Endothelial cell (in vitro differentiated cells): ENCODE data around the gene PIGQ. TPM values are rescaled to one million over a fixed set of nuclear protein-coding genes. Genes with fewer than 3 reads are reported as not detected.

Experiments
- DNase-seq: peaks from one replicate; pipeline ENCODE4 v3.0.0; 2021; ENCODE audit warnings: low spot score
- H3K27ac Mint-ChIP-seq: one replicate; pipeline ENCODE4 v1.8.0; 2021; ENCODE audit warnings: mixed read lengths, inconsistent platforms; ENCODE audit not compliant: unreplicated experiment
- H3K27me3 Mint-ChIP-seq: one replicate; pipeline ENCODE4 v1.8.0; 2021; ENCODE audit warnings: mild to moderate bottlenecking, moderate library complexity, mixed read lengths, inconsistent platforms; ENCODE audit not compliant: unreplicated experiment
- H3K36me3 Mint-ChIP-seq: one replicate; pipeline ENCODE4 v1.8.0; 2021; ENCODE audit warnings: mild to moderate bottlenecking, low read depth, mixed read lengths, inconsistent platforms; ENCODE audit not compliant: unreplicated experiment
- H3K4me1 Mint-ChIP-seq: one replicate; pipeline ENCODE4 v1.8.0; 2021; ENCODE audit warnings: mild to moderate bottlenecking, mixed read lengths, inconsistent platforms; ENCODE audit not compliant: unreplicated experiment
- H3K4me3 Mint-ChIP-seq: one replicate; pipeline ENCODE4 v1.8.0; 2021; ENCODE audit warnings: mild to moderate bottlenecking, mixed read lengths, inconsistent platforms; ENCODE audit not compliant: unreplicated experiment
- H3K9me3 Mint-ChIP-seq: one replicate; pipeline ENCODE4 v1.8.0; 2021; ENCODE audit warnings: mixed read lengths, inconsistent platforms; ENCODE audit not compliant: unreplicated experiment
- total RNA-seq: library from RNA; stranded (reverse); fragmentation: NEBNext Ultra II Directional; extraction: Animal tissue kit (Norgen Biotek cat#: 25700); gene quantifications from one replicate; pipeline ENCODE4 v1.2.1, GENCODE V29; 2021; ENCODE audit not compliant: unreplicated experiment
- TF ChIP-seq, protein P1 (sequence below): fragments of 200-600 bp; sonication (generic); IDR thresholded peaks from one replicate; pipeline ENCODE4 v1.5.0; 2021; ENCODE audit warnings: antibody characterized with exemption; ENCODE audit not compliant: unreplicated experiment

Gene PIGQ
- total RNA-seq, 1 donor from 2014 or later = 38.4 TPM

DNA sequence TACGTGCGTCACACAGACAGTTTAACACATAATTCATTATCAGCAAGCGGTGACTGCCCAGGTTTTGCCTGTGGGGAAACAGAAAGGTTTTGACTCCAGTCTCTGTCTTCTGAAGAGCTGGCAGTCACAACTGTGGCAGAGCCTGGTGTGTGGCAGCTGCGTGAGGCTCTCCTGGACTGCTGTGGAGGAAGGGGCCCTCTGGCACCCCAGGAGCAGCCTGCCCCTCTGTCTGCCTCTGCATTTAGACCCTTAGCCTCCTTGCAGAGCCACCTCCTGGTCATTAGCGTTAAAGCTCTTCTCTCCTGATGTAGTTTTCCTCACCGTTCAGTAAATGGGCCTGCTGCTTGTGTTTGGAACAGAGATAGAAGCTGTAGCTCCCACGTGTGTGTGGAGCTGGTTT is 31.0 kb downstream of the PIGQ start:
- TF ChIP-seq, protein P1, sequence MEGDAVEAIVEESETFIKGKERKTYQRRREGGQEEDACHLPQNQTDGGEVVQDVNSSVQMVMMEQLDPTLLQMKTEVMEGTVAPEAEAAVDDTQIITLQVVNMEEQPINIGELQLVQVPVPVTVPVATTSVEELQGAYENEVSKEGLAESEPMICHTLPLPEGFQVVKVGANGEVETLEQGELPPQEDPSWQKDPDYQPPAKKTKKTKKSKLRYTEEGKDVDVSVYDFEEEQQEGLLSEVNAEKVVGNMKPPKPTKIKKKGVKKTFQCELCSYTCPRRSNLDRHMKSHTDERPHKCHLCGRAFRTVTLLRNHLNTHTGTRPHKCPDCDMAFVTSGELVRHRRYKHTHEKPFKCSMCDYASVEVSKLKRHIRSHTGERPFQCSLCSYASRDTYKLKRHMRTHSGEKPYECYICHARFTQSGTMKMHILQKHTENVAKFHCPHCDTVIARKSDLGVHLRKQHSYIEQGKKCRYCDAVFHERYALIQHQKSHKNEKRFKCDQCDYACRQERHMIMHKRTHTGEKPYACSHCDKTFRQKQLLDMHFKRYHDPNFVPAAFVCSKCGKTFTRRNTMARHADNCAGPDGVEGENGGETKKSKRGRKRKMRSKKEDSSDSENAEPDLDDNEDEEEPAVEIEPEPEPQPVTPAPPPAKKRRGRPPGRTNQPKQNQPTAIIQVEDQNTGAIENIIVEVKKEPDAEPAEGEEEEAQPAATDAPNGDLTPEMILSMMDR = no peak
- no peak overlapping the region for H3K4me3 Mint-ChIP-seq
- H3K27ac Mint-ChIP-seq = no peak overlapping the region
- no peaks in the 10 kb centered on the region for H3K4me1 Mint-ChIP-seq
- H3K27me3 Mint-ChIP-seq = peaks cover 4% of the 10 kb centered on the region
- H3K9me3 Mint-ChIP-seq = no peaks in the 10 kb centered on the region
- DNase-seq = no peak
- H3K36me3 Mint-ChIP-seq = peaks cover 14% of the 10 kb centered on the region

DNA sequence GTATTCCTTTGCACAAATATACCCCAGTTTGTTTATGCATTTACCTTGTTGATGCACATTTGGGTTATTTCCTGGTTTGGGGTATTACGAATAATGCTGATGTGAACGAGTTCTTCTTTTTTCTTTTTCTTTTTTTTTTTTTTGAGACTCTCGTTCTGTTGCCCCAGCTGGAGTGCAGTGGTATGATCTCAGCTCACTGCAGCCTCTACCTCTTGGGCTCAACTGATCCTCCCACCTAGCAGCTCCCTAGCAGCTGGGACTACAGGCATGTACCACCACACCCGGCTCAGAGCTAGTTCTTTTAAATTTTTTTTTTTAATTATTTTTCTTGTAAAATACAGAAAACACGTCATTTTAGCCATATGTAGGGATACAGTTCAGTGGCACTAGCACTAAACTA is 34.2 kb downstream of the PIGQ start:
- Mint-ChIP-seq H3K36me3 (peaks cover 12% of the 10 kb centered on the region), H3K27me3 (no peaks in the 10 kb centered on the region), H3K4me1 (no peaks in the 10 kb centered on the region), H3K27ac (no peak overlapping the region), H3K9me3 (no peaks in the 10 kb centered on the region), H3K4me3 (no peak overlapping the region)
- no peak for DNase-seq
- TF ChIP-seq, protein P1 = no peak

DNA sequence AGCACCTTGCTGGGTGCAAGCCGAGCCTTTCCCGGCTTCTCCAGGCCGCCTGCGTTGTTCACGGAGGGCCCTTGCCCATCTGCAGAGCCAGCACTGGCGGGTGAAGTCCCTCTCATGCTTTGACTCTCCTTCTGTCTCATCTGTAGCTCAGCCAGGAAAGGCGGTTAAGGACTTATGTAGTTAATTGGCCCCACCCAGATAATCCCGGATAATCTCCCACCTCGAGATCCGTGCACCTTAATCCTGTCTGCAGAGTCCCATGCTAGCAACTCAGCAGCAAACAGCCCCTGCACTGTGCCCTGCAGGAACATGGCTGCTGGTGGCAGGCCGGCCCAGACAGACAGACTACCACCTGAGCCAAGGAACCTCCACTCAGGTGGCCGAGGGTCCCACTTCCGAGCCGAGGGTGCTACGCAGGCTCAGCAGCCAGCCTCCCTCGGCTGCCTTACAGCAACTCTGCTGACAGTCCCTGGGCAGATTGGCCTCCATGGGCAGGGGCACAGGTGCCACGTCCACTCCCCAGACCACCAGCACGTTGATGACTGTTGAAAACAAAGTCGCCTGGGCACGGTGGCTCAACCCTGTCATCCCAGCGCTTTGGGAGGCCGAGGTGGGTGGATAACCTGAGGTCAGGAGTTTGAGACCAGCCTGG is 37.0 kb downstream of the PIGQ start:
- Mint-ChIP-seq H3K27me3 (peaks cover 1% of the 10 kb centered on the region), H3K4me3 (no peak overlapping the region), H3K27ac (no peak overlapping the region), H3K36me3 (peaks cover 12% of the 10 kb centered on the region), H3K9me3 (no peaks in the 10 kb centered on the region), H3K4me1 (no peaks in the 10 kb centered on the region)
- TF ChIP-seq, protein P1 = no peak
- no peak for DNase-seq

DNA sequence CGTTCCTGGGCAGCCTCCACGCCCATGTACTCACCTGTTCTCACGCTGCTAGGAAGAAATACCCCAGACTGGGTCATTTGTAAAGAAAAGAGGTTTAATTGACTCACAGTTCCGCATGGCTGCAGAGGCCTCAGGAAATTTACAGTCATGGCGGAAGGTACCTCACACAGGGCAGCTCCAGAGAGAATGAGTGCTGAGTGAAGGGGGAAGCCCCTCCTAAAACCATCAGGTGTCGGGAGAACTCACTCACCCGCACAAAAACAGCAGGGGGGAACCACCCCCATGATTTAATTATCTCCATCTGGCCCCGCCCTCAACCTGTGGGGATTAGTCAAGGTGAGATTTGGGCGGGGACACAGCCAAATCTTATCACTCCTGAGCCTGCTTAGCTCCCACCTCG is 38.3 kb downstream of the PIGQ start:
- no peak overlapping the region for H3K4me3 Mint-ChIP-seq
- no peaks in the 10 kb centered on the region for H3K4me1 Mint-ChIP-seq
- peaks cover 12% of the 10 kb centered on the region for H3K36me3 Mint-ChIP-seq
- DNase-seq = no peak
- TF ChIP-seq, protein P1 = no peak
- peaks cover 1% of the 10 kb centered on the region for H3K27me3 Mint-ChIP-seq
- no peak overlapping the region for H3K27ac Mint-ChIP-seq
- H3K9me3 Mint-ChIP-seq = no peaks in the 10 kb centered on the region

DNA sequence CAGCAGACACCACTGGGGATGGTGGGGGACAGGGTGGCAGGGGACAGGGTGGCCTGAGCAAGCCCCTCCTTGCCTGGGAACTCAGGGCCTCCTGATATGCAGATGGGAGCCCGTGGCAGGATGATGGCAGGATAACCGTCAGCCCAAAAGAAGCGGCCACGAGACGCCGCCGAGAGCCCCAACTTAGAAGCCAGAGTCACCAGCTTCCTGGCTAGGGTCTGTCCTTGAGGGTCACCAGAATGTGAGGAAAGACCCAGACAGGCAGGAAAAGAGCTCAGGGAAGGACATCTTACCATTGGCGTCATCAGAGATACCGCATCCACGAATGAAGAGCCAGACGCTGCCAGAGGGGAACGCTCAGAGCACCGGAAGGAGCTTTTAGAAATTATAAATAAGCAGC is 39.5 kb downstream of the PIGQ start:
- peaks cover 8% of the 10 kb centered on the region for H3K27me3 Mint-ChIP-seq

More for the DNA sequence above, 39.5 kb downstream of the PIGQ start:
- Mint-ChIP-seq H3K9me3 (no peaks in the 10 kb centered on the region), H3K4me3 (no peak overlapping the region), H3K4me1 (no peaks in the 10 kb centered on the region), H3K27ac (no peak overlapping the region), H3K36me3 (peaks cover 14% of the 10 kb centered on the region)
- no peak for DNase-seq
- TF ChIP-seq, protein P1 = no peak
